H1 (cell line): ENCODE results near the gene INPP5F. TPM values are rescaled to one million over a fixed set of nuclear protein-coding genes. Genes with fewer than 3 reads are reported as not detected.

ENCODE experiments used
- CTCF ChIA-PET: fragments of 300-600 bp; sonication (Branson Sonifier 250); formaldehyde crosslinking; loops from one replicate; lab custom pipeline; 2021; ENCODE audit not compliant: partially characterized antibody; lab: Charles Lee
- POLR2A ChIA-PET: fragments of 300-600 bp; sonication (Branson Sonifier 250); formaldehyde crosslinking; loops from one replicate; lab custom pipeline; 2021; ENCODE audit warnings: inconsistent platforms; ENCODE audit not compliant: partially characterized antibody; lab: Charles Lee
- DNase-seq, 2 experiments: peaks; one replicate each; pipeline versions ENCODE4 v3.0.0 to v3.0.0-alpha.2; 2010 to 2022; ENCODE audit warnings: low spot score in 2 of 2, low read depth in 1 of 2, mixed read lengths in 1 of 2
- FAIRE-seq: peaks from 2 replicates; lab custom pipeline; 2011; peaks lifted over from hg19 to GRCh38; lab: Jason Lieb, UNC
- H2AFZ ChIP-seq: 2 replicates; pipeline ENCODE4 v1.8.1; 2012; ENCODE audit warnings: low read length, inconsistent platforms
- H2AK5ac ChIP-seq: 2 replicates; pipeline ENCODE4 v1.6.1; 2013; ENCODE audit warnings: low read depth, low read length
- H2BK120ac ChIP-seq: replicated peaks from 2 replicates; pipeline ENCODE3; 2013; ENCODE audit warnings: low read depth, low read length, inconsistent platforms
- H2BK12ac ChIP-seq: 2 replicates; pipeline ENCODE4 v1.6.1; 2013; ENCODE audit warnings: low read depth, low read length
- H2BK15ac ChIP-seq: 2 replicates; pipeline ENCODE4 v1.6.1; 2013; ENCODE audit warnings: low read length
- H2BK20ac ChIP-seq: 2 replicates; pipeline ENCODE4 v1.6.1; 2013; ENCODE audit warnings: low read length
- H2BK5ac ChIP-seq: 2 replicates; pipeline ENCODE4 v1.6.1; 2013; ENCODE audit warnings: low read depth, low read length
- H3K14ac ChIP-seq: 2 replicates; pipeline ENCODE4 v1.6.1; 2013; ENCODE audit warnings: inconsistent platforms; ENCODE audit not compliant: insufficient read length
- H3K18ac ChIP-seq: 2 replicates; pipeline ENCODE4 v1.6.1; 2013; ENCODE audit warnings: low read length; ENCODE audit errors: extremely low read depth
- H3K23ac ChIP-seq: 2 replicates; pipeline ENCODE4 v1.6.1; 2013; ENCODE audit warnings: inconsistent platforms; ENCODE audit not compliant: insufficient read length
- H3K23me2 ChIP-seq: 2 replicates; pipeline ENCODE4 v1.6.1; 2013; ENCODE audit warnings: low read depth, low read length
- H3K27ac ChIP-seq: 2 replicates; pipeline ENCODE4 v1.6.1; 2011; ENCODE audit warnings: low read depth, low read length, inconsistent platforms
- H3K27me3 ChIP-seq, 4 experiments: replicated peaks in 1 of 4; 1 replicate in 1 of 4; 2 replicates in 3 of 4; pipeline versions ENCODE4 v1.6.1 to v1.8.1; 2011 to 2013; ENCODE audit warnings: low read length in 3 of 4, mild to moderate bottlenecking in 3 of 4, inconsistent platforms in 2 of 4, mixed read lengths in 2 of 4, moderate library complexity in 1 of 4; ENCODE audit not compliant: control insufficient read depth in 3 of 4, insufficient read depth in 3 of 4; ENCODE audit errors: extremely low read depth in 1 of 4
- H3K36me3 ChIP-seq, 4 experiments: 2 replicates each; pipeline versions ENCODE4 v1.6.1 to v1.8.1; 2011 to 2013; ENCODE audit warnings: mild to moderate bottlenecking in 4 of 4, low read length in 3 of 4, moderate library complexity in 2 of 4, control low read depth in 1 of 4, inconsistent platforms in 1 of 4; ENCODE audit not compliant: insufficient read depth in 4 of 4, control insufficient read depth in 2 of 4
- H3K4ac ChIP-seq: replicated peaks from 2 replicates; pipeline ENCODE3; 2013; ENCODE audit warnings: low read length, low read depth, mixed read lengths, inconsistent platforms; ENCODE audit not compliant: insufficient read length
- H3K4me1 ChIP-seq, 4 experiments: replicated peaks in 1 of 4; 1 replicate in 1 of 4; 2 replicates in 3 of 4; pipeline versions ENCODE4 v1.6.1 to v1.8.1; 2011 to 2013; ENCODE audit warnings: low read length in 3 of 4, inconsistent platforms in 2 of 4, mixed read lengths in 1 of 4; ENCODE audit not compliant: insufficient read depth in 4 of 4, control insufficient read depth in 3 of 4
- H3K4me2 ChIP-seq, 2 experiments: 2 replicates each; pipeline versions ENCODE4 v1.6.1 to v1.8.1; 2011 to 2013; ENCODE audit warnings: low read depth in 2 of 2, low read length in 2 of 2, control low read depth in 1 of 2, inconsistent platforms in 1 of 2, mild to moderate bottlenecking in 1 of 2; ENCODE audit not compliant: insufficient read depth in 1 of 2
- H3K4me3 ChIP-seq, 4 experiments: fragments of 200-600, 300-600 bp in 1 of 4; sonication (generic), shearing (Covaris generic), sonication (Bioruptor Twin) in 1 of 4; 2 replicates each; pipeline versions ENCODE4 v1.5.1 to v1.8.1; 2011 to 2016; ENCODE audit warnings: low read length in 4 of 4, low read depth in 3 of 4, control low read depth in 2 of 4, inconsistent platforms in 2 of 4, mild to moderate bottlenecking in 2 of 4, mixed read lengths in 1 of 4, moderate library complexity in 1 of 4; ENCODE audit not compliant: insufficient read depth in 2 of 4; ENCODE audit errors: extremely low read depth in 1 of 4
- H3K56ac ChIP-seq: replicated peaks from 2 replicates; pipeline ENCODE3; 2013; ENCODE audit warnings: low read depth, mild to moderate bottlenecking, mixed read lengths, low read length, inconsistent platforms; ENCODE audit not compliant: insufficient read length
- H3K79me1 ChIP-seq: 2 replicates; pipeline ENCODE4 v1.6.1; 2013; ENCODE audit warnings: low read depth, low read length, control low read depth
- H3K79me2 ChIP-seq, 2 experiments: 2 replicates each; pipeline versions ENCODE4 v1.6.1 to v1.8.1; 2012 to 2013; ENCODE audit warnings: low read length in 2 of 2, mild to moderate bottlenecking in 2 of 2, inconsistent platforms in 1 of 2; ENCODE audit not compliant: insufficient read depth in 2 of 2, control insufficient read depth in 1 of 2
- H3K9ac ChIP-seq, 4 experiments: replicated peaks in 1 of 4; 1 replicate in 1 of 4; 2 replicates in 3 of 4; pipeline versions ENCODE4 v1.6.1 to v1.8.1; 2011 to 2013; ENCODE audit warnings: low read depth in 3 of 4, low read length in 3 of 4, control low read depth in 2 of 4, mild to moderate bottlenecking in 2 of 4, moderate library complexity in 2 of 4, inconsistent platforms in 1 of 4; ENCODE audit errors: extremely low read depth in 1 of 4
- H3K9me3 ChIP-seq, 2 experiments: 2 replicates each; pipeline versions ENCODE4 v1.6.1 to v1.8.1; 2012 to 2013; ENCODE audit warnings: mild to moderate bottlenecking in 2 of 2, moderate library complexity in 2 of 2, control low read depth in 1 of 2, inconsistent platforms in 1 of 2, low read depth in 1 of 2, low read length in 1 of 2, mixed read lengths in 1 of 2; ENCODE audit not compliant: insufficient read depth in 2 of 2
- H4K20me1 ChIP-seq, 2 experiments: replicated peaks in 1 of 2; 2 replicates each; pipeline versions ENCODE3 to v1.8.1; 2011 to 2013; ENCODE audit warnings: inconsistent platforms in 2 of 2, low read length in 2 of 2, mild to moderate bottlenecking in 1 of 2; ENCODE audit not compliant: insufficient read depth in 2 of 2, control insufficient read depth in 1 of 2
- H4K5ac ChIP-seq: 2 replicates; pipeline ENCODE4 v1.6.1; 2013; ENCODE audit warnings: low read length, low read depth, mixed read lengths, inconsistent platforms; ENCODE audit not compliant: insufficient read length
- H4K8ac ChIP-seq: 2 replicates; pipeline ENCODE4 v1.8.0; 2013; ENCODE audit warnings: mild to moderate bottlenecking, moderate library complexity, low read length, inconsistent platforms; ENCODE audit not compliant: insufficient read depth; ENCODE audit errors: extremely low read depth
- H4K91ac ChIP-seq: replicated peaks from 2 replicates; pipeline ENCODE3; 2013; ENCODE audit warnings: low read length, mixed read lengths, inconsistent platforms; ENCODE audit not compliant: insufficient read length
- CHD2 ChIP-seq: IDR thresholded peaks from 2 replicates; pipeline ENCODE4 v1.6.1; 2012; ENCODE audit warnings: low read length, improper control_type of control experiment
- E2F6 ChIP-seq: IDR thresholded peaks from 2 replicates; pipeline ENCODE4 v1.6.1; 2012; ENCODE audit warnings: inconsistent platforms
- EZH2 ChIP-seq: fragments of 200-600 bp; sonication (generic); IDR thresholded peaks from 2 replicates; pipeline ENCODE4 v1.7.1; 2012; ENCODE audit warnings: low read depth, mild to moderate bottlenecking, moderate library complexity, low read length, inconsistent platforms; ENCODE audit not compliant: severe bottlenecking
- GABPA ChIP-seq: IDR thresholded peaks from 2 replicates; pipeline ENCODE4 v1.6.1; 2011; ENCODE audit warnings: mild to moderate bottlenecking, low read length, moderate library complexity, borderline replicate concordance; ENCODE audit not compliant: insufficient read depth
- PHF8 ChIP-seq: fragments of 200-600 bp; sonication (generic); conservative IDR thresholded peaks from 2 replicates; pipeline ENCODE4 v1.7.1; 2012; ENCODE audit warnings: low read depth, mild to moderate bottlenecking, inconsistent platforms, low read length, moderate library complexity
- POLR2A ChIP-seq, 2 experiments: IDR thresholded peaks; 1 replicate in 1 of 2; 2 replicates in 1 of 2; pipeline ENCODE4 v1.6.1; 2011; ENCODE audit warnings: low read depth in 2 of 2, low read length in 2 of 2, mild to moderate bottlenecking in 2 of 2; ENCODE audit errors: control extremely low read depth in 1 of 2
- SIRT6 ChIP-seq: IDR thresholded peaks from one replicate; pipeline ENCODE4 v1.7.1; 2012; ENCODE audit warnings: low read length, inconsistent platforms
- WGBS, 2 experiments: shearing (Covaris generic) in 1 of 2; methylation state at CpG; one replicate each; pipeline versions ENCODE4 v1.1.6 to v1.1.7; 2013 to 2015; ENCODE audit warnings: low lambda C conversion rate in 2 of 2, mixed read lengths in 2 of 2, inconsistent platforms in 1 of 2, low coverage in 1 of 2, missing lambda C conversion rate in 1 of 2; ENCODE audit not compliant: insufficient replicate concordance in 2 of 2, insufficient coverage in 1 of 2, insufficient read length in 1 of 2; ENCODE audit errors: extremely low coverage in 1 of 2, missing lambda C conversion rate in 1 of 2; 5-methylcytosine and 5-hydroxymethylcytosine counted together
- polyA plus RNA-seq, 7 experiments: library from polyadenylated mRNA; depleted of rRNA in 3 of 7; stranded (reverse) in 5 of 7; unstranded in 2 of 7; fragments of >200 nt in 5 of 7; fragments of 200-250 nt in 2 of 7; gene quantifications; 1 replicate in 5 of 7; 2 replicates in 1 of 7; 4 replicates in 1 of 7; pipeline versions ENCODE4 v1.2.1 to v1.2.3, GENCODE V29; 2011 to 2013; ENCODE audit warnings: missing spikeins in 2 of 7, mixed read lengths in 2 of 7
- total RNA-seq: library from RNA; stranded (reverse); fragmentation: NEBNext Ultra II Directional; extraction: Animal tissue kit (Norgen Biotek cat#: 25700); gene quantifications from 2 replicates; pipeline ENCODE4 v1.2.1, GENCODE V29; 2021
- TF ChIP-seq, protein P1 (sequence below): IDR thresholded peaks from 2 replicates; pipeline ENCODE4 v1.6.1; 2011; ENCODE audit warnings: low read depth, mild to moderate bottlenecking, low read length; ENCODE audit not compliant: insufficient read depth

INPP5F gene
- total and polyA plus RNA-seq, 2 of the 8 experiments (the other 6 are each of a cell fraction or from before 2014, with no cell fraction given) = 50.1 to 101 TPM

DNA sequence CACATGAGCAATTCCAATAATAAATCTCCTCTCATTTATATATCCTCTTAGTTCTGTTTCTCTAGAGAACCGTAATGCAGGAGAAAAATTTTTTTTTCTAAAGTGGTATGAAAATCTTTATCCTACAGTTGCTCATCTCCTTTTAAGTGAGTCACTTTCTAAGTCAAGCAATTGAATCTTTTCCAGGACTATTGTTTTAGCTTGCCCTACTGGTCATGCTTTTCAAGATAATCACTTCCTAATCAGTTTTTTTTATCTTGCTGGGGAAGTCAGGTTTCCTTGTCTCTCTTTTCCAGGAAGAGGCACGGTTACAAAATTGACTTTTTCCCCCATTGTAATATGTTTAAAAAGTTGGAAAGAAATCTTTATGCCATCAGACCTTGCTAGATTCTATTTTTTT is 44.0 kb downstream of the INPP5F start:
- H3K23me2 ChIP-seq = no peaks in the 10 kb centered on the region
- H3K23ac ChIP-seq = no peak overlapping the region
- no peak overlapping the region for H2BK20ac ChIP-seq
- FAIRE-seq (no peak), DNase-seq (no peak)
- H4K8ac ChIP-seq = no peak overlapping the region
- ChIA-PET POLR2A (interaction anchor here (1.5 to 1.7 kb wide), 2 partner anchors 18 to 47 kb away, joined by 3 read pairs; no protein-coding TSS in a partner anchor), CTCF (interaction anchor here (0.6 to 1.9 kb wide), 4 partner anchors 9 to 1009 kb away, joined by 3 to 8 read pairs (median 4); no protein-coding TSS in a partner anchor)
- 89% methylated on average over 2 of the region's 2 CpGs; no CpG with 5 or more reads in 1 of the 2 experiments for WGBS, 2 experiments
- H3K36me3 ChIP-seq = no peaks in the 10 kb centered on the region
- H3K9ac ChIP-seq = no peak overlapping the region
- H4K91ac ChIP-seq = no peak overlapping the region
- no peak overlapping the region for H2AFZ ChIP-seq
- no peak overlapping the region for H3K56ac ChIP-seq
- H2AK5ac ChIP-seq = no peak overlapping the region
- no peak overlapping the region for H3K4me3 ChIP-seq
- H4K5ac ChIP-seq = no peak overlapping the region
- no peak overlapping the region for H3K18ac ChIP-seq
- H4K20me1 ChIP-seq = no peaks in the 10 kb centered on the region
- H3K14ac ChIP-seq = no peak overlapping the region
- no peaks in the 10 kb centered on the region for H3K79me1 ChIP-seq
- no peak overlapping the region for H2BK5ac ChIP-seq
- H2BK12ac ChIP-seq = no peak overlapping the region
- H2BK15ac ChIP-seq = no peak overlapping the region
- H3K9me3 ChIP-seq = no peaks in the 10 kb centered on the region
- H3K4me1 ChIP-seq = peaks cover 0 to 2% (median 0%) of the 10 kb centered on the region in 4 experiments; a peak in 2 of 7 replicates
- no peak overlapping the region for H3K4me2 ChIP-seq
- H3K4ac ChIP-seq = no peak overlapping the region
- no peak overlapping the region for H2BK120ac ChIP-seq
- H3K79me2 ChIP-seq = no peaks in the 10 kb centered on the region
- no peaks in the 10 kb centered on the region for H3K27me3 ChIP-seq
- no peak overlapping the region for H3K27ac ChIP-seq
- TF ChIP-seq E2F6 (no peak), CHD2 (no peak), EZH2 (no peak), SIRT6 (no peak), POLR2A (IDR thresholded peaks at IDR 0.05; ENCODE audit: control extremely low read depth in 1 of 2, low read depth in 2 of 2, low read length in 2 of 2) (no peak), GABPA (no peak), PHF8 (no peak)
- TF ChIP-seq, protein P1, sequence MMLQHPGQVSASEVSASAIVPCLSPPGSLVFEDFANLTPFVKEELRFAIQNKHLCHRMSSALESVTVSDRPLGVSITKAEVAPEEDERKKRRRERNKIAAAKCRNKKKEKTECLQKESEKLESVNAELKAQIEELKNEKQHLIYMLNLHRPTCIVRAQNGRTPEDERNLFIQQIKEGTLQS = no peak
